ENCODE data around the gene RYR3. TPM values are rescaled to one million over a fixed set of nuclear protein-coding genes. Genes with fewer than 3 reads are reported as not detected.
"Not testable (repeated sequence)": the region's sequence is repeated elsewhere in the genome, so short reads cannot be mapped to it uniquely, and the experiment has no call there.

Gene RYR3
- total RNA-seq, 1 donor from 2014 or later: 1.5 TPM

GRCh38 chr15:33810073-33810595 is 499.4 kb downstream of the RYR3 start:
- Histone ChIP-seq H3K4me1 (ENCODE audit: insufficient read depth, low read length) (no peaks in the 10 kb centered on the region), H3K4me3 (ENCODE audit: insufficient read depth, low read depth, low read length) (no peak overlapping the region), H3K79me2 (ENCODE audit: insufficient read depth, low read length) (no peaks in the 10 kb centered on the region), H3K36me3 (ENCODE audit: insufficient read depth, low read length) (no peaks in the 10 kb centered on the region), H3K9me3 (ENCODE audit: insufficient read depth, low read depth, low read length) (no peaks in the 10 kb centered on the region), H4K20me1 (ENCODE audit: insufficient read depth, low read length) (no peaks in the 10 kb centered on the region), H3K27me3 (ENCODE audit: insufficient read depth, low read length) (no peaks in the 10 kb centered on the region), H3K9ac (ENCODE audit: low read length) (no peak overlapping the region), H2AFZ (ENCODE audit: low read depth, low read length) (no peak overlapping the region), H3K4me2 (ENCODE audit: low read length) (no peak overlapping the region), H3K27ac (ENCODE audit: low read depth, low read length) (no peak overlapping the region)
- no peak overlapping the region for H3K27ac Mint-ChIP-seq (ENCODE audit: unreplicated experiment)
- H3K9me3 Mint-ChIP-seq (ENCODE audit: unreplicated experiment): peaks cover 16% of the 10 kb centered on the region
- H3K4me1 Mint-ChIP-seq (ENCODE audit: low read depth, unreplicated experiment): no peaks in the 10 kb centered on the region
- peaks cover 4% of the 10 kb centered on the region for H3K27me3 Mint-ChIP-seq (ENCODE audit: low read depth, unreplicated experiment)
- FAIRE-seq: no peak
- no peak for DNase-seq (ENCODE audit: low read depth)
- H3K36me3 Mint-ChIP-seq (ENCODE audit: low read depth, unreplicated experiment): peaks cover 11% of the 10 kb centered on the region
- H3K4me3 Mint-ChIP-seq (ENCODE audit: unreplicated experiment): no peak overlapping the region
- TF ChIP-seq CTCF (IDR thresholded peaks at IDR 0.05; ENCODE audit: insufficient read depth, low read depth, low read length): no peak
- TF ChIP-seq EZH2 (IDR thresholded peaks at IDR 0.05; ENCODE audit: insufficient read depth, low read length): no peak

- Histone ChIP-seq H3K9me3 (ENCODE audit: insufficient read depth, low read depth, low read length) (no peaks in the 10 kb centered on the region), H3K9ac (ENCODE audit: low read length) (no peak overlapping the region), H2AFZ (ENCODE audit: low read depth, low read length) (no peak overlapping the region), H3K4me2 (ENCODE audit: low read length) (no peak overlapping the region), H3K4me1 (ENCODE audit: insufficient read depth, low read length) (no peaks in the 10 kb centered on the region), H4K20me1 (ENCODE audit: insufficient read depth, low read length) (no peaks in the 10 kb centered on the region), H3K36me3 (ENCODE audit: insufficient read depth, low read length) (no peaks in the 10 kb centered on the region), H3K4me3 (ENCODE audit: insufficient read depth, low read depth, low read length) (no peak overlapping the region), H3K27ac (ENCODE audit: low read depth, low read length) (no peak overlapping the region), H3K27me3 (ENCODE audit: insufficient read depth, low read length) (no peaks in the 10 kb centered on the region), H3K79me2 (ENCODE audit: insufficient read depth, low read length) (no peaks in the 10 kb centered on the region)
- Mint-ChIP-seq H3K36me3 (ENCODE audit: low read depth, unreplicated experiment) (peaks cover 11% of the 10 kb centered on the region), H3K9me3 (ENCODE audit: unreplicated experiment) (peaks cover 16% of the 10 kb centered on the region), H3K27ac (ENCODE audit: unreplicated experiment) (no peak overlapping the region), H3K27me3 (ENCODE audit: low read depth, unreplicated experiment) (peaks cover 10% of the 10 kb centered on the region), H3K4me1 (ENCODE audit: low read depth, unreplicated experiment) (no peaks in the 10 kb centered on the region), H3K4me3 (ENCODE audit: unreplicated experiment) (no peak overlapping the region)
- DNase-seq (ENCODE audit: low read depth): no peak
- no peak for FAIRE-seq
- TF ChIP-seq EZH2 (IDR thresholded peaks at IDR 0.05; ENCODE audit: insufficient read depth, low read length) (no peak), CTCF (IDR thresholded peaks at IDR 0.05; ENCODE audit: insufficient read depth, low read depth, low read length) (no peak)
These were observed 500.0 kb downstream of the RYR3 start for GRCh38 chr15:33810806-33811205.

- Histone ChIP-seq H3K27ac (ENCODE audit: low read depth, low read length) (no peak overlapping the region), H3K9me3 (ENCODE audit: insufficient read depth, low read depth, low read length) (no peaks in the 10 kb centered on the region), H3K4me1 (ENCODE audit: insufficient read depth, low read length) (no peaks in the 10 kb centered on the region), H3K4me2 (ENCODE audit: low read length) (no peak overlapping the region), H3K36me3 (ENCODE audit: insufficient read depth, low read length) (no peaks in the 10 kb centered on the region), H3K27me3 (ENCODE audit: insufficient read depth, low read length) (no peaks in the 10 kb centered on the region), H4K20me1 (ENCODE audit: insufficient read depth, low read length) (no peaks in the 10 kb centered on the region), H2AFZ (ENCODE audit: low read depth, low read length) (no peak overlapping the region), H3K79me2 (ENCODE audit: insufficient read depth, low read length) (no peaks in the 10 kb centered on the region), H3K4me3 (ENCODE audit: insufficient read depth, low read depth, low read length) (no peak overlapping the region), H3K9ac (ENCODE audit: low read length) (no peak overlapping the region)
- DNase-seq (ENCODE audit: low read depth) (no peak), FAIRE-seq (no peak)
- TF ChIP-seq EZH2 (IDR thresholded peaks at IDR 0.05; ENCODE audit: insufficient read depth, low read length): no peak
- no peak for TF ChIP-seq CTCF (IDR thresholded peaks at IDR 0.05; ENCODE audit: insufficient read depth, low read depth, low read length)
- Mint-ChIP-seq H3K4me3 (ENCODE audit: unreplicated experiment) (no peak overlapping the region), H3K27ac (ENCODE audit: unreplicated experiment) (no peak overlapping the region), H3K4me1 (ENCODE audit: low read depth, unreplicated experiment) (no peaks in the 10 kb centered on the region), H3K36me3 (ENCODE audit: low read depth, unreplicated experiment) (peaks cover 11% of the 10 kb centered on the region), H3K27me3 (ENCODE audit: low read depth, unreplicated experiment) (peaks cover 22% of the 10 kb centered on the region), H3K9me3 (ENCODE audit: unreplicated experiment) (peaks cover 16% of the 10 kb centered on the region)
These were observed 503.1 kb downstream of the RYR3 start for GRCh38 chr15:33813891-33814290.

- not testable (repeated sequence) for H2AFZ ChIP-seq (ENCODE audit: low read depth, low read length); FAIRE-seq; H3K4me1 ChIP-seq (ENCODE audit: insufficient read depth, low read length); H3K4me2 ChIP-seq (ENCODE audit: low read length); H3K27ac Mint-ChIP-seq (ENCODE audit: unreplicated experiment); H3K9me3 ChIP-seq (ENCODE audit: insufficient read depth, low read depth, low read length); H3K4me1 Mint-ChIP-seq (ENCODE audit: low read depth, unreplicated experiment); DNase-seq (ENCODE audit: low read depth); H3K4me3 ChIP-seq (ENCODE audit: insufficient read depth, low read depth, low read length); H3K27ac ChIP-seq (ENCODE audit: low read depth, low read length); H3K9ac ChIP-seq (ENCODE audit: low read length); H3K27me3 ChIP-seq (ENCODE audit: insufficient read depth, low read length); H3K36me3 Mint-ChIP-seq (ENCODE audit: low read depth, unreplicated experiment); H3K4me3 Mint-ChIP-seq (ENCODE audit: unreplicated experiment); H4K20me1 ChIP-seq (ENCODE audit: insufficient read depth, low read length); H3K9me3 Mint-ChIP-seq (ENCODE audit: unreplicated experiment); H3K36me3 ChIP-seq (ENCODE audit: insufficient read depth, low read length); H3K79me2 ChIP-seq (ENCODE audit: insufficient read depth, low read length)
- H3K27me3 Mint-ChIP-seq (ENCODE audit: low read depth, unreplicated experiment): peaks cover 20% of the 10 kb centered on the region
These were observed 508.7 kb downstream of the RYR3 start for GRCh38 chr15:33819499-33819898.

Data from astrocyte (in vitro differentiated cells and primary cell).